HG03045 (cell line): ENCODE results near the gene PTTG1.

Source experiments
- ATAC-seq: cut with Tn5 transposase; IDR thresholded peaks from one replicate; pipeline ENCODE4 v1.9.1; 2021; ENCODE audit warnings: mild to moderate bottlenecking, moderate library complexity; ENCODE audit not compliant: unreplicated experiment

The PTTG1 gene

DNA sequence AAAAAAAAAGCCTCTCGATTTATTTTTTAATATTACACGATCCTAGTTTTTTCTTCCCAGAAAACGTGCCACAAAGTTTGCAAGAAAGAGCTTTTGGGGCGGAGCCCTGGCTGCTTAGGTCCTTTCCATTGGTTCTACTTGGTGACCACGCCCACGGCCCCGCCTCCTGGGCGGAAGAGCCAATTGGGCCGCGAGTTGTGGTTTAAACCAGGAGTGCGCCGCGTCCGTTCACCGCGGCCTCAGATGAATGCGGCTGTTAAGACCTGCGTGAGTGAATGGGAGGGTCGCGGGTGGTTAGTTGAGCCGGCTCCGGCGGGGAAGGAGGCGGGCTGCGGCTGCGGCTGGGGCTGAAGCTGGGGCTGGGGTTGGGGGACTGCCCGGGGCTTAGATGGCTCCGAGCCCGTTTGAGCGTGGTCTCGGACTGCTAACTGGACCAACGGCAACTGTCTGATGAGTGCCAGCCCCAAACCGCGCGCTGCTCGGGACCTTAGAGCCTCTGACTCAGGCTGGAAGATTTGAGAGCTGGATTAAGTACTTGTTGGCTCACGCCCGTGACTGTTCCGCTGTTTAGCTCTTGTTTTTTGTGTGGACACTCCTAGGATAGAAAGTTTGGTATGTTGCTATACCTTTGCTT is at the start of gene PTTG1:
TSS of gene PTTG1 (plus strand) at position 231 of the 634 bp plus-strand sequence. CDS start 458 bp downstream, outside the sequence.
- peak; percentile 71 for ATAC-seq

DNA sequence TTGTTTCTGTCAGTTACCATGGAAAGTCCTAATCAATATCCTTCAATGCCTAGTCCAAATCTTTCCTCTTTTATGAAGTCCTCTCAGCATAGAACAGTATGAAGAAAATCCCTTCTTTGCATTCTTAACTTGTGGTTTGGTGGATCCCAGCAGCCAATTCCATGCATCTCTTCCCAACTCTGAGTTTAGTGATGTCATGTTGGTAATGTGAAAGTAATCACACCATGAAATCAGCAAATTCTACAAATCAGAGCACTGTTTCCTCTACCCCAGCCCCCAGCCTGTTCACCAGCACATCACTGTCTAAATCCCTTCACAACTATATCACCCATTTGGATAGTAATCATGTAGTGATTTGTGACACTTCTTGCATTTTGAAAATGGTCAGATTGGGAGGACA is 46.5 kb upstream of the PTTG1 start:
- ATAC-seq: no peak

DNA sequence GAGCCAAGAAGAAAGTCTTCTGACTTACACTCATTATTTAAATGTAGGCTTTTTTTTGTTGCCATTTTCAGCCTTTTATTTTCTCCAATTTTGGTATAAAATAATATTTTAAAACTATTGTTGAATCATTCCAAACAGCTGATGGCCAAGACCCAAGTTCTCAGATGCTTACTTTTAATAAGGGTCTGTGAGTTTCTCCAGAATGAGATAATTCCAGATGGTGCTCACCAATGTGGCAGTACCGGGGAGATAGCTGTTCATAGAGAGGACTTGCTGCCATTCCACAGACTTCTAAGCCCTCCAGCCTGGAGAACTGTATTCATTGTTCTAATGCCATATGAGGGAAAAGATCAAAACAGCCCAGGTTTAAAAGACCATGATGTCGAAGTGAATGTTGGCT is 46.0 kb upstream of the PTTG1 start:
- ATAC-seq: no peak

DNA sequence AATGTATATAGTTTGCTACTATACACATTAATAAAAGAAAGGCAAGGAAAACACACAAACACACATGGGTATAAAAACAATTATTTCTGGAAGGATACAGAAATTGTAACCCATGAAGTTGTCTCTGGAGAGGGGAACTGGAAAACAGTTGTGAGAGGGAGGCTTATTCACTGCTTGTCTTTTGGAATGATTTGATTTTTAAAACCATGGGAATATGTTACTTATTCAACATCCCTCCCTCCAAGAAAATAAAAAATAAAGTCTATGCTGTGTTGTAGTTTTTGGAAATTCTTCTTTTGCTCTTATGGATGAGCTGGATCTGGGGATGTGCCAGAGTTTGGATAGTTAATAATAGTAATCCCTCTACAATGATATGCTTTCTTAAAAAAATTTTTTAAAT is 45.2 kb upstream of the PTTG1 start:
- no peak for ATAC-seq

DNA sequence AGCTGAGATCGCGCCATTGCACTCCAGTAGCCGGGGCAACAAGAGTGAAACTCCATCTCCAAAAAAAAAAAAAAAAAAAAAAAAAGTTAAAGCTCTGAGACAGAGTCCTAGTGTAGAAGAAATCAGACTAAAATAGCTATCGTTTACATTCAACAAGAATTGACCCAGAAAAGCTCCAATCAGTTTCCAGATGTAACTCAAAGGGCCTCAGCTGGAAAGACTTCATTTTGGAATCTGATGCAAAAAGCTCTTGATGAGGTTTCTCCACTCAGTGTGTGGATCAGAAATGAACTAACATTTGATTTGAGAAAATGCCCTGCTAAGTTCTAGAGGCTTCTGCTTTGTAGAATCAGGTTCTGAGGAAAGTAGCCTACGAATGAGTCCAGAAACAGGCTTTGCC is 44.0 kb upstream of the PTTG1 start:
- no peak for ATAC-seq

DNA sequence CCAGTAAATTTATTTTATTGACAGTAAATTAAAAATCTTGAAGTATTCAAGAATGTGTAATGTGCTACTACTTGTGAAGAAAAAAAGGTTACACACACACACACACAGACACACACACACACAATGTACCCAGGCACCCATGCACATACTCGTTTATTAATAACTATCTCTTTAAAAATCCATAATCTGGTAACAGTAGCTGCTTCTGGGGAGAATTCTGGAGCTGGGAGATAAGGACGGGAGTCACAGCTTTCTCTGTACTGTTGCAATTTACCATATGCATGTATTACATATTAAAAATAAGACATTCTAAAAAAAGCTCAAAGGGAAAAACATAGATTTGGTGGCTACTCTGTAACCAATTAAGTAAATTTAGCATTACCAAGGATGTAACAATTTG is 43.3 kb upstream of the PTTG1 start:
- no peak for ATAC-seq

DNA sequence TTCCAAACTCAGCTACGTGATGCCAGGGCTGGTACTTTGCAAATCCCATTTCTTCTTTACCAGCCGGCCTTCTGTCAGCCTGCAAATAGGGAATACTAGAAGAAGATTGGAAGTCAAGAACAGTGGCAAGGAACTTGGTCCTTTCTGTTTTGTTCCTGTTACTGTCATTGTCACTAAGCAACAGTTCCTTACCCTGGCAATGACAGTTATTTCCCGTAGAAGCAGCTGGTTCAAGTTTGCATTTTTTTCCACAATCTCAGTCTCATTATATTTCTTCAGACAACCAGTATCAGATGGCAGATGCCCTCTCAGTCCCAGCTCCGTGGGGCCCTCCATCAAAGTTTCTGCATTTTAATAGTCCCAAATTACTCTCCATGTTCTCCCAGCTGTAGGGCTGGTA is 42.1 kb upstream of the PTTG1 start:
- ATAC-seq: no peak

DNA sequence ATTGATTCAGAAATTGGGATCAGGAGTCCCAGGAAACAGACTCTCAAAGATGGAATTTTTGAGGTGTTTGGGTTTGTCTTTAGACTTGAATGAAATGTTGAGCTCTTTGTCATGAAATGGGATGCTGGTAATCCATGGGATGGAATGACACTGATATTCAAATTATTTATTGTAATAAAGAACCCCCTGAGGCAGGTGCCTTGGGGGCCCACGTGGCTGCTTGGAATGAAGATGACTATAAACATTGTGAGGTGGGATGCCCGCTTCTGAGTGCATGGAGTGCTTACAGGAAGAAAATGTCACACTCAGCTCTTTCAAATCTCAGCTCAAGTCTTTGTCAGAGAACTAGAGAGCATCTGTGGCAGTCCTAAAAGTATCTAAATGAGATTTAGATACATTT is 41.6 kb upstream of the PTTG1 start:
- ATAC-seq: no peak

DNA sequence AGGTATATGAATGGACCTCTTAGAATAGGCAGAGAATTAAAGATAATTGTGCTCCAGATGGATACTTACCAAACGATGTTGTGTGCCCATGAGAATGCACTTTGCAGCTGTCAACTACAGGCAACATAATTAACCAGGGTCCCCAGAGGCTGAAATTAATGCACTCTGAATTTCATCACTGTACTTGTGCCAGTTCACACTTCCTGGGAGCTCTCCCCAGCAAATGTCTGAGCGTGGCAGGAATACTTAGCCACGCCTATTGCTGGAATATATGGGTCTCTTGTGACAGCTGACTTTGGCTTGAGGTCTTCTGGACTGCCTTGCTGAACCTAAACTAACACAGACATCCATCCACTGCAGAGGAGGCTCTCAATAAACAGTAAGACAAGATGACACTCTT is 39.3 kb upstream of the PTTG1 start:
- ATAC-seq: no peak

DNA sequence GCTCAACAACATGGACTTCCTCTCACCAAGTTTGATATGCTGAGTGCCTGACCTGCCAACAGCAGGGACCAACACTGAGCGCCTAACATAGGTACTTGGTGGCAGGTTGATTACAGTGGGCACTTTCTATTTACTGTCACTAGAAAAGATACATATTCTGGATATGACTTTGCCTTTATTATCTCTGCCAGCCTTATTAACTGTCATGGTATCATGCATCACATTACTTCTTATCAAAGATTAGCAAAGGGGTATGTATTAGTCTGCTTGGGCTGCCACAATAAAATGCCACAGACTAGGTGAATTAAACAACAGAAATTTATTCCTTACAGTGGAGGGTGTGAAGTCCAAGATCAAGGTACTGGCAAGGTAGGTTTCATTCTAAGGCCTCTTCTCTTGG is 37.0 kb upstream of the PTTG1 start:
- ATAC-seq: no peak

DNA sequence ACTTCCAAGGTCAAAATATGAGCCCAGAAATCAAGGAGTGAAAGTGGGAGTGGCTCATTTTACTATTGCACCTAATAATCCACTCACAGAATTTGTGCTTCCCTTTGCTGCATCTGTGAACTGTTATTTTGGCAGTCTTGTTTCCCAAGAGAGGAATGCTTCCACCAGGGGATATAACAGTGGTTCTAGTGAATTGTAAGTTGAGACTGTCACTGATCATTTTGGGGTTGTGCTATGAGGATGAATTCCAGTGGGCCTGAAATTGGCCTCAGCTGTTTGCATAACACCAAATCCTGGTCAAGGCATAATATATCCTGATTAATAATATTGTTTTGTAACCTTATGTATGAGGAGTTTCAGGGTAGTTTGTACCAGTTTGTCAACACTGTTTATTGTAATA is 36.2 kb upstream of the PTTG1 start:
- ATAC-seq: no peak

DNA sequence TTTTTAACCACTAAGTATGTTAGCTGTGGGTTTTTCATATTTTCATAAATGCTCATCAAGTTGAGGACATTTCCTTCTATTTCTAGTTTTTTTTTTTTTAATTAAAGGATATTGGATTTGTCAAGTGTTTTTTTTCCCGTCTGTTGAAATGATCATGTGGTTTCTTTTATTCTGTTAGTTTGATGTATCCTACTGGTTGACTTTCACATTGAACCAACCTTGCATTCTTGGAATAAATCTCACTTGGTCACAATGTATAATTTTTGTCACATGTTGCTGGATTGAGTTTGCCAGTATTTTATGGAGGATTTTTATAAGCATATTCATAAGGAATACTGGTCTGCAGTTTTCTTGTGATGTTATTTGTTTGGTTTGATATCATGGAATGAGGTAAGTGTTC is 34.2 kb upstream of the PTTG1 start:
- no peak for ATAC-seq

DNA sequence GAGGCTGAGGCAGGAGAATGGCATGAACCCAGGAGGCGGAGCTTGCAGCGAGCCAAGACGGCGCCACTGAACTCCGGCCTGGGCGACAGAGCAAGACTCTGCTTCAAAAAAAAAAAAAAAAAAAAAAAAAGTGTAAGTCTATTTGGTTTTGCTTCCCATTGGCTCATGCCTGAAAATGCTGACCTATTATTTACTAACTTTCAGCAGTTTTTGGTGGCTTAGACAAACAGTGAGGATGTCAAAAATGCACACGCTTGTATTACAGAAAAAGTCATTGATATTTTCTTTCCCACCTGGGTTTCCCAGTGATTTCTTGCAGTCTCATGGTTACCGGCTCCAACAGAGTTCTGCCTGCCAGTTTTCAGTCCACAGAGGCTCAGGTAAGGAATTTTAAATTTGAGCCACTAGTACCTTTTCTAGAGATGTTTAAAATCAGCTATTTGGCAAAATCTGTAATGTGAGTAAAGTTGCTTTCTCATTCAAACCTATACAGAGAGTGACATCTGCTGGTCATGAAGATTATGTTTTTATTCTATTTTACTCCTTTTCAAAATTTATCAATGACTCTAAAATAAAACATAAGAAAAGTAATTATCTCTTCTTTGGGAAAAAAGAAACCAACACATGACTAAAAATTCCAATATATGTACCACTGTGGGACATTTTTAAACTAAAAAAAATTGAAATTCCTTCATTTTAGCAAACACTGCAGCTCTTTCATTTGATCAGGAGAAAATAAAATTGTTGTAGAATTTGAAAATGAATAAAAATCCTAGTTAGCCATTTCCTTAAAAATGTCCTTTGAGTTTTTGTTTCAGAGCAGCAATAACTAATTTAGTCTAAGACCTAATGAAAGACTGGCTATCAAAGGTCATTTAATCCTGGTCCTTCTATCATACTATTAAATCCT is 30.6 kb upstream of the PTTG1 start:
- ATAC-seq: no peak

DNA sequence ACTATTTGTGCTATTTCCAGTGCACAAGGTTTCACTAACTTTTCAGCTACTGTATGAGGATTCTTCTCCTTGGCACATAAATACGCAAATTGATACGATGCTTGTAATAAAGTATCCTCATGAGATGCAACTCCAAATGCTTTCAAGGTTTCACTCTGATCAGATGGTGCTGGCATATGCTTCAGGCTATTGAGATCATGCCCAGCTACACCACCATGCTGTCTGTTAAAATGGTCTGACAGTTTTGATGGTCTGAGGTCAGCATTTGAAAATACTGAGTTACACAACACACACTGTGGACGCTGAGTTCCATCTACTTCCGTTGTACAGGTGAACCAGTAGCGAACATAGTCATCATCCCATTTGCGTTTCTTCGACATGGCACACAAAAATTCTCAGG is 26.5 kb upstream of the PTTG1 start:
- no peak for ATAC-seq

DNA sequence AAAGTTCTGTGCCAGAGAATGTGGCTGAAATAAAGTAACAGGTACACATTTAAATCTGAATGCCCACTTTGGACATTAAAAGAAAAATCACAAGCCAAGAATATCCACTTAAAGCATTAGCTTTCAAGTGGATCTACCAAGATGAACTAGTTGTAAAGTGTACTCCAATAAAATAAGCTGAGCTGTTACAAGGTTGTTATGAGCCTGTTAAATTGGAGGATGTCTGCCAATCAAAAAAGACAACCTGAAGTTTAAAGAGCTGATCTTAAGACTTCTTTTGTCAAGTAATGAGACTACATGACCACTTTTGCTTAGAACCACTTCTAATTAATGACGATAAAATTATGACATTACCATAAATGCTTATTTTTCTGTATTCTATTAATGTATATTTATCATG is 24.2 kb upstream of the PTTG1 start:
- ATAC-seq: no peak

DNA sequence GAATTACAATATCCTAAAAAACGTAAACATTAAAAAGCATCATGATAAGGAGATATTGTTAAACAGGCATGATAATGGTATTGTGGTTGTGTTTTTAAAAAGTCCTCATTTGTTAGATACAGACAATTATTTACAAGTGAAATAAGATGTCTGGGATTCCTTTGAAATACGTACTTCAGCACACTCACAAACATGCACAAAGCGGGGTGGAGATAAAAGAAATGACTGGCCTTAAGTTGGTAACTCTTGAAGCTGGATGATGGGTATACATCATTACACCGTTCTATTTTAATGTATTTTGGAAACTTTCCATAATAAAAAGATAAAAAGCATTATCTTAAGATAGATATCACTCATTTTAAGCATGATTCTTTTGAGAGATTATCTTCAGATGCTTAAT is 22.8 kb upstream of the PTTG1 start:
- no peak for ATAC-seq

DNA sequence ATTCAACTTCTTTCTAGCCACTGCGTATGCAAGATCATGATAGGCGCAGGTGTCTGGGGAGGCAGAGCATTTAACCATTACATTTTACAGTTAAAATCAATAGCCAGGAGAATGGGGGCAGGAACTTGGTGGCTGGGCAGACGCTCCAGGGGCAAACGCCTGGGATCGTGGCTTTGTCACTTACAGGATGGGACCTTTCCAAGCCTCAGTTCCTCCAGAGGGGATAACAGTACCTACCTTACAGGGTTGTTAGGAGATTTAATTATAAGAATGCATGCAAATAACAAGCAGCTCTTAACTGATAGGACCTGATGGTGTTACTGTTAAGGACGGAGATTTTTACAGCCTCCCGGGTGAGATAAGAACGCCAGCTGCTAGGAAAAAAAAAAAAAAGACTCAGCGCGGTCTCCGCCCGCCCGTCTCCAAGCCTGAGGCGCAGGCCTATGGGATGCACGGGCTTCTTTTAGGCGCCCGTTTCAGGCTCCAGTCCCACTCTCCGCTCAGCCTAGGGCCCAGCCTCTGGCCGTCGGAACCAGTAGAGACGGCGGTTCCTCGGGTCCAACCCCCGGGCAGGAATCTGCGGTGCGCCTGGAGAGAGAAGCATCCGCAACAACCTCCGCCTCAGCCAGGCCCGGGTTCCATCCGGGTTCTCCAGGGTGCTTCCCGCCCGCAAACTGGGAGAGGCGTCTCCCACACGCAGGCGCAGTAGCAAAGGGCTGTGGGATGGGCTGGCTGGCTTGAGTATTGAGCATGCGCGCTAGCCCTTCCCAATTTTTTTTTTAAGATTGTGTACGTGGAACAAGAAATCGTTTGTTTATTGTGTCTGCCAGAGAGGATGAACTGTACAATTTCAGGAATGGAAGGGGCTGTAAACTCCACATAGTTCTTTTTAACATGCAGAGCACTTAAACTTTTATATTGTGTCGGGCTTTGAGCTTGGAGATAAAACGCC is 22.0 kb upstream of the PTTG1 start, which contains the start of gene FAM200C:
TSS of gene FAM200C (minus strand) at position 653 of the 952 bp plus-strand sequence. CDS start 4,564 bp downstream, outside the sequence.
- peak; percentile 90 for ATAC-seq

DNA sequence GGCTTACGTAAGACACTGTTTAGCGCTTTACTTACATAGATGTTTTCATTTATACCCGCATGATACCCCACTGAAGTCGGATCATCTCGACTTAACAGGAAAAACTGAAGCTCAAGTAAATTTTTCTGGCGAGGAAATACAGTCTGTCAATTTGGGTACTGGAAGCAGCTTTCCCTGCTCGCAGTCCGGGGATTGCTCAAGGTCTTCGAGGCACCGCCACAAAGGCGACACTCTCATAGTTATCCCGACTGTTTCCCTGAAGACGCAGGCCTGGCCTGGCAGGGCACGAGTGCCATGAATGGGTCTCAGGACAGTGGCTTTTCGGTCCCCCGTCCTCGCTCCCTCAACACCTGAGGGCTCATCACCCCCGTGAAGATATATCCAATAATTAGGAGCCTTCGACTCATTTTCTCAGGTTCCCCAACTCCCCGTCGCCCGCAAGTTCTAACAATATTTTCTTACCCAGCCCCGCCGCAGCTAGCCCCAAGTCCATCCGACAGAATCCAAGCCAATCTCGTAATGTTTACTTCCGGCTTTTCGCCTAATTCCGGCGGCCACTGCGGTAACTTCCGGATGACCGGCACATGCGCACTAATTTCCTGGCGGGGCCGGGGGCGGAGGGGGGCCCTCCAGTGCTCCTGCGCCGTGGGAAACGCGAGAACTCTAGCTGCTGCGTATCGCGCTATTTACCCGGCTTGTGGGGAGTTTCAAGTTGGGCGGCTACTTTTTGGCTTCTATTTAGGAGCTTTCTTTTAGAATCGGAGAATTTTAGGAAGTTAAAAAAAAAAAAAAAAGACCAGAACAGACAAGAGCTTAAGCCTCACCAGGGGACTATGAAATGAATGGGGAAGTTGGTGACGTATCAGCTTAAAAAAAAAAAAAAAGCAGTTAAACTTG is 2.8 kb upstream of the PTTG1 start, which contains the start of gene SLU7:
TSS of gene SLU7 (minus strand) at position 521 of the 897 bp plus-strand sequence. CDS start 3,787 bp downstream, outside the sequence.
- peak; percentile 67 for ATAC-seq

DNA sequence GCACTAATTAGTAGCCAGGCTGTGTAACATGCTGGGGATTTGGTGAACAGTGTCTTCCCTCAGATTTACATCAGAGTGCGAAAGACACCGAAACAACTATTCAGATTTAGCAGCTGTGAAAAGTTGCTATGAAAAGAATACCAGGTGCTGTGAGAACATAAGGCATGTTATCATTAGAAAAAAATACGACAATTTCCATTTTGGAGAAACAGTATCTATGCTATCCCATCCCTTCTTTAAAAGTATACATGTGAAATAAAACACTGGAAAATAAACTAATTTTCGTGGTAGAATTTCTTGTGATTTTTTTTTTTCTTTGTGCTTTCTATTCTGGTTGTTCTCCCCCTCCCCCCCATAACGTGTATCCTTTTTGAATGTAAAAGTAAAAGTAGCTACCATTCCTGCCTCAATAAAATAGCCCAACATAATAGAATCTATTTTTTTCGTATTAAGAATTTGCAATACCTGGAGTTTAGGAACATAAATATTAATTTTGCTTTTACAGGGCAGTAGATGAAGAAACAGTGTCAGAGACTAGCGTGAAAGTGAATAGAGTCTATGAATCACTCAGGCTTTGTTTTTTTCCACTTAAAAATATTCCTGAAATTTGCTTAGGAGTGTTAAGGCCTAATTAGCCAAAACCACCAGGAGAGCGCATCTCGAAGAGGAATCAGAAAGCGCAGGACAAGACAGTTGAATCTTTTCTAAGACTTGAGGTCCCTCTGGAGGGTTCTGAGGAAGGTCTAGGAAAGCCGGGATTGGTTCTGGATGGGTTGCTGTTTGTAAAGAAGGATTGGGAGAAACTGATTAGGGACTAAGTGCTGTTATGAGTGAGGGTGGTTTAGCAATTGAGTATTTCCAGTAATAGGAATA is 2.0 kb upstream of the PTTG1 start:
- peak; percentile 35 for ATAC-seq
